Right atrium auricular region (tissue), 2 donors: Measurements from ENCODE around the gene C10orf67. TPM values are rescaled to one million over a fixed set of nuclear protein-coding genes. Genes with fewer than 3 reads are reported as not detected.
"Not testable (repeated sequence)": the region's sequence is repeated elsewhere in the genome, so short reads cannot be mapped to it uniquely, and the experiment has no call there.

Source experiments
- DNase-seq: peaks from one replicate; pipeline ENCODE4 v3.0.0-alpha.2; 2019; ENCODE audit warnings: low spot score
- H3K27ac ChIP-seq, 2 donors: fragments of 200-600 bp; sonication (generic); 1 replicate in 1 of 2; 2 replicates in 1 of 2; pipeline ENCODE4 v1.5.1; 2016 to 2019
- H3K27me3 ChIP-seq, 2 donors: fragments of 200-600 bp; sonication (generic); one replicate each; pipeline versions ENCODE4 v1.5.1 to v1.6.0; 2017 to 2019
- H3K36me3 ChIP-seq: fragments of 200-600 bp; sonication (generic); one replicate; pipeline ENCODE4 v1.5.1; 2016
- H3K4me1 ChIP-seq, 2 donors: fragments of 200-600 bp; sonication (generic); one replicate each; pipeline versions ENCODE4 v1.5.1 to v1.6.0; 2017 to 2019
- H3K4me3 ChIP-seq, 2 donors: fragments of 200-600 bp; sonication (generic); 1 replicate in 1 of 2; 2 replicates in 1 of 2; pipeline ENCODE4 v1.5.1; 2017 to 2019; ENCODE audit warnings: mild to moderate bottlenecking in 1 of 2, moderate library complexity in 1 of 2
- H3K9me3 ChIP-seq, 2 donors: fragments of 200-600 bp; sonication (generic); one replicate each; pipeline ENCODE4 v1.5.1; 2019
- total RNA-seq, 2 donors: library from RNA; depleted of rRNA; stranded (reverse); fragments of >200 nt; gene quantifications; one replicate each; pipeline ENCODE4 v1.1.0, GENCODE V29; 2016
- TF ChIP-seq, protein P1 (sequence below), 2 donors: fragments of 200-600 bp; sonication (generic); IDR thresholded peaks; one replicate each; pipeline ENCODE4 v1.5.1; 2019; ENCODE audit warnings: antibody characterized with exemption in 2 of 2

C10orf67 gene
- total RNA-seq, 2 donors from 2014 or later: 0.16 to 0.44 TPM

DNA sequence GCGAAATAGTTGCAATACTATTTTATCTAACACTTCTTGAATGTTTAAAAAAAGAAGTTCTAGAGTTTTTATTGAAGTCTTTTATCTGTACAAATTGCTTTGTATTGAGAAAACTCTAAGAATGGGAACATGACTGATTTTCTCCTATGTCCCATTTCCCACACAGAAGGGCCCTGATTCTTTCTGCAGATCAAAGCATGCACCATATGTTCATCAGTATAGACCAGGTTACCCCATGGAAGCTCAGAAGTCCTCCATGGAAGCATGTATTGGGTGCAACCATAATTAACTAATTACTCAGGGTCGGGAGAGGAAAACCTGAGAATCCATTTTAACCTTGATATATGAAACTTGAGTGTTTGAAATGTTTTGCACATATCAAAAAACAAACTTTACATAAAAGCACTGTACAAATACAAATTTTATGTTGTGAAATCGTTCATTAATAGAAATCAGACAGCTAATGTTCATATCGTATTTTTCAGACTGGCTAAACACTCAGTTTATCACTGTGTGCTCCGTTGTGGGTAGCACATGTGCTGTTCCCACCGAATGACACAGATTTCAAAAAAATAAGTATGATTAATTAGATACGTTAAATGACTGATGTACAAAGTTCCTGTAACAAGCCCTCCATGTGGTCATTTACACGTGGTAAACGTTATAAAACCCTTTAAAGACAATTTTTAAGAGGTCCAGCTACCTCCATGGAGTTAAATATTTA is 81.0 kb downstream of the C10orf67 start:
- no peak for DNase-seq
- H3K4me1 ChIP-seq: no peaks in the 10 kb centered on the region
- H3K4me3 ChIP-seq: no peak overlapping the region
- no peak overlapping the region for H3K27ac ChIP-seq
- no peaks in the 10 kb centered on the region for H3K9me3 ChIP-seq
- no peaks in the 10 kb centered on the region for H3K27me3 ChIP-seq
- no peaks in the 10 kb centered on the region for H3K36me3 ChIP-seq
- TF ChIP-seq, protein P1, sequence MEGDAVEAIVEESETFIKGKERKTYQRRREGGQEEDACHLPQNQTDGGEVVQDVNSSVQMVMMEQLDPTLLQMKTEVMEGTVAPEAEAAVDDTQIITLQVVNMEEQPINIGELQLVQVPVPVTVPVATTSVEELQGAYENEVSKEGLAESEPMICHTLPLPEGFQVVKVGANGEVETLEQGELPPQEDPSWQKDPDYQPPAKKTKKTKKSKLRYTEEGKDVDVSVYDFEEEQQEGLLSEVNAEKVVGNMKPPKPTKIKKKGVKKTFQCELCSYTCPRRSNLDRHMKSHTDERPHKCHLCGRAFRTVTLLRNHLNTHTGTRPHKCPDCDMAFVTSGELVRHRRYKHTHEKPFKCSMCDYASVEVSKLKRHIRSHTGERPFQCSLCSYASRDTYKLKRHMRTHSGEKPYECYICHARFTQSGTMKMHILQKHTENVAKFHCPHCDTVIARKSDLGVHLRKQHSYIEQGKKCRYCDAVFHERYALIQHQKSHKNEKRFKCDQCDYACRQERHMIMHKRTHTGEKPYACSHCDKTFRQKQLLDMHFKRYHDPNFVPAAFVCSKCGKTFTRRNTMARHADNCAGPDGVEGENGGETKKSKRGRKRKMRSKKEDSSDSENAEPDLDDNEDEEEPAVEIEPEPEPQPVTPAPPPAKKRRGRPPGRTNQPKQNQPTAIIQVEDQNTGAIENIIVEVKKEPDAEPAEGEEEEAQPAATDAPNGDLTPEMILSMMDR (IDR thresholded peaks at IDR 0.05): no peak

DNA sequence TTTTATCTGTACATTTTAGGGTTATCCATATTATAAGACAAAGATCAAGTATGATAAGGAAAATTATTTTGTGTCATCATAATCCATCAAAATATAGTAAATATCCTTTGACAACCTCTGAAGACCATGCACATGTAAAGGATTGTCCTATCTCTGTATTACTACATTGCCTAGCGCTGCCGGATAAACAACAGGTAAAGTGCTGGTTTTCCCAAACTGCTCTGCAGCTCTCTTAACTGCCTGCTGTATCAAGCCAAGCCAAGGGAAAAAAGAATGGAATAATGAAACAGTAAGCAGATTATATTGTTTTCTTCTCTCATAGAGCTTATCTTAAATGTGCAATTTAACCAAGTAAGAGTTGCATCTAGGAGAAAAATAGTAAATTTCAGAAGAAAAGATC is 81.7 kb downstream of the C10orf67 start:
- Histone ChIP-seq H3K4me1 (no peaks in the 10 kb centered on the region), H3K4me3 (no peak overlapping the region), H3K9me3 (no peaks in the 10 kb centered on the region), H3K36me3 (no peaks in the 10 kb centered on the region), H3K27me3 (no peaks in the 10 kb centered on the region), H3K27ac (no peak overlapping the region)
- TF ChIP-seq, protein P1 (IDR thresholded peaks at IDR 0.05): no peak
- DNase-seq: no peak

DNA sequence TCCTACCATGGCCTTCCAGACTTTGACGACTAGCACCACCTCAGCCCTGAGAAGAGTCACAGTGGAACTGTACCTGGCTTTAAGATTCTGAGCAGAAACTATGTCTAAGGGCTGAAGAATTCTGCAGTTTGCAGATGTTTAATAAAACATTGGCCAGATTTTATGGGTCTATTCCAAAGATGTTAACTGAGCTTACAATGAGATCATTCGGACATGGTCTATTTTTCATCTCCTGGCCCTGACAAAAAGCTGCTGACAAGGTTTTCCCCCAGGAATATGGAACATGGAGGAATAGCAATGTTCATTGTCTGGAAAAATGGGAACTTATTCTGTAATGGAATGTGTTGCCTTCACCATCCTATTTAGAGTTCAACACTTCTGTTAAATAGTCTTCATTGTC is 86.1 kb downstream of the C10orf67 start:
- TF ChIP-seq, protein P1 (IDR thresholded peaks at IDR 0.05): no peak

DNA sequence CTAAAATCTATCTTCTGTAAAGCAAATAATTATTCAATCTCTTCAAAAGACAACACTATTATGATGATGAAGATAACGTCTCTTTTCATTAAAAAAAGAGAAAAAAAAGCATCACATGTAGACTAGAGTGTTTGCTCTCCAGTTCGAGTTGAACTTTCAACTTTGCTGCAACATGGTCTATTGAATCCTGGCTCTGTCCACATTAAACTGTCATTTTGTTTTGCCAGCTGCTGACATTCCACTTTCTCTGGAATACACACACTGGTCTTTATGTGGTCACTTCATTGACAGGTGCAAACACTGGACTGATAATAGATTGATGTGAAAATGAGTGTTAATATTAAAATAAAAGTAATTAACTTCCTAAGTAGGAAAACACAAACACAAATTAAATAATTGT is 90.8 kb downstream of the C10orf67 start:
- TF ChIP-seq, protein P1 (IDR thresholded peaks at IDR 0.05): no peak

More for the DNA sequence above, 86.1 kb downstream of the C10orf67 start:
- Histone ChIP-seq H3K4me3 (no peak overlapping the region), H3K27me3 (no peaks in the 10 kb centered on the region), H3K27ac (no peak overlapping the region), H3K4me1 (no peaks in the 10 kb centered on the region), H3K9me3 (no peaks in the 10 kb centered on the region), H3K36me3 (no peaks in the 10 kb centered on the region)
- no peak for DNase-seq

DNA sequence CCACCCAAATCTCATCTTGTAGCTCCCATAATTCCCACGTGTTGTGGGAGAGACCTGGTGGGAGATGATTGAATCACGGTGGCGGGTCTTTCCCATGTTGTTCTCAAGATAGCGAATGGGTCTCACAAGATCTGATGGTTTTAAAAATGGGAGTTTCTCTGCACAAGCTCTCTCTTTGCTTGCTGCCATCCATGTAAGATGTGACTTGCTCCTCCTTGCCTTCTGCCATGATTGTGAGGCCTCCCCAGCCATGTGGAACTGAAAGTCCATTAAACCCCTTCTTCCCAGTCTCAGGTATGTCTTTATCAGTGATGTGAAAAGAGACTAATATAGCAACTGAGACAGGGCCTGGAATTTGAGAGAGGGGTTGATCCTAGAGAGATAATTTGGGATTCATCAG is 91.7 kb downstream of the C10orf67 start:
- not testable (repeated sequence) for H3K27ac ChIP-seq, H3K27me3 ChIP-seq, H3K4me1 ChIP-seq, H3K36me3 ChIP-seq, H3K9me3 ChIP-seq, DNase-seq, H3K4me3 ChIP-seq

More for the DNA sequence above, 90.8 kb downstream of the C10orf67 start:
- H3K9me3 ChIP-seq: no peaks in the 10 kb centered on the region
- no peaks in the 10 kb centered on the region for H3K36me3 ChIP-seq
- no peaks in the 10 kb centered on the region for H3K4me1 ChIP-seq
- no peak overlapping the region for H3K27ac ChIP-seq
- H3K4me3 ChIP-seq: no peak overlapping the region
- no peak for DNase-seq
- H3K27me3 ChIP-seq: no peaks in the 10 kb centered on the region

DNA sequence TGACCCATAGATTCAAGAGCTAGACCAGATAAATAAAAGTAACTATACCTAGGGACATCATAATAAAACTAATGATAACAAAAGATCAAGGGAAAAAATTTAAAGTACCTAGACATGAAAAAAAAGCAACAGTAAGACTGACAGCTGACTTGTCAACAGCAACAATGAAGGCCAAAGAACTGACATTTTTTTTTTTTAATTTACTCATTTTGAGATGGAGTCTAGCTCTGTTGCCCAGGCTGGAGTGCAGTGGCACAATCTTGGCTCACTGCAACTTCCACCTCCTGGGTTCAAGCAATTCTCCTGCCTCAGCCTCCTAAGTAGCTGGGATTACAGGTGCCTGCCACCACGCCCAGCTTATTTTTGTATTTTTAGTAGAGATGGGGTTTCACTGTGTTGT is 102.8 kb downstream of the C10orf67 start:
- peaks cover 0 to 32% of the 10 kb centered on the region in 2 donors for H3K9me3 ChIP-seq
- not testable (repeated sequence) for H3K4me1 ChIP-seq, H3K27ac ChIP-seq, H3K4me3 ChIP-seq, DNase-seq, H3K27me3 ChIP-seq, H3K36me3 ChIP-seq

DNA sequence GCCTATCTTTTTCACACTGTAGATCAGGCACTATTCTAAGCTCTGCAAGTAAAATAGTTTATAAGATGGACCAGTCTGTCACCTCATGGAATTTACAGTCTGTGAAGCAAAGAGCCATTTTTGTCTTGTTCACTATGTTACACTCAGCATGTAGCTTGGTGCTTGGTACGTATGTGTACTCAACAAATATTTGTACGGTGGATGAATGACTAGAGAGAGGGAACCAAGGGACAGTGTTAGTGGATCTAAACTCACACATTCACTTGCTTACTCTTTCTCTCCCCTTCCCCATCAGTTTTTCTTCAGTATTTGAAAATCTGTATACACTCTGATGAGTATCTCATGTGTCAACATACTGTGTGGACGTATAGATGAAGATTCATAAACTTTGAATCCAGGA is 106.6 kb downstream of the C10orf67 start:
- Histone ChIP-seq H3K9me3 (peaks cover 0 to 20% of the 10 kb centered on the region in 2 donors), H3K4me1 (no peaks in the 10 kb centered on the region), H3K27me3 (no peaks in the 10 kb centered on the region), H3K4me3 (no peak overlapping the region), H3K36me3 (no peaks in the 10 kb centered on the region), H3K27ac (no peak overlapping the region)
- TF ChIP-seq, protein P1 (IDR thresholded peaks at IDR 0.05): no peak
- no peak for DNase-seq
